Brain microvascular endothelial cell (primary cell): Measurements from ENCODE around the gene PIK3AP1.

ENCODE experiments used
- DNase-seq: peaks from one replicate; pipeline ENCODE4 v3.0.0-alpha.2; 2020
- H3K27ac ChIP-seq: fragments of 250-450 bp; sonication (Bioruptor Pico); 2 replicates; pipeline ENCODE4 v1.5.1; 2020; ENCODE audit warnings: mild to moderate bottlenecking, moderate library complexity
- H3K27me3 ChIP-seq: fragments of 250-450 bp; sonication (Bioruptor Pico); replicated peaks from 2 replicates; pipeline ENCODE4 v1.5.1; 2020; ENCODE audit warnings: mild to moderate bottlenecking
- H3K36me3 ChIP-seq: fragments of 250-450 bp; sonication (Bioruptor Pico); replicated peaks from 2 replicates; pipeline ENCODE4 v1.5.1; 2020; ENCODE audit warnings: mild to moderate bottlenecking
- H3K4me3 ChIP-seq: 2 replicates; pipeline ENCODE4 v1.5.1; 2011; ENCODE audit warnings: low read depth, mild to moderate bottlenecking, control low read depth, low read length, moderate library complexity
- in situ Hi-C: cut with HindIII; loops from 2 replicates; pipeline ENCODE4 v1.10.0; 2017; ENCODE audit warnings: low sequenced_read_pairs, low pct_ligation_motif_present
- TF ChIP-seq, protein P1 (sequence below): IDR thresholded peaks from 2 replicates; pipeline ENCODE4 v1.5.1; 2011; ENCODE audit warnings: low read depth, mild to moderate bottlenecking, moderate library complexity, low read length, control low read depth, inconsistent platforms; ENCODE audit errors: missing control alignments

The PIK3AP1 gene

GRCh38 chr10:96600337-96600736 is 120.0 kb downstream of the PIK3AP1 start:
- H3K36me3 ChIP-seq, result no peaks in the 10 kb centered on the region
- no peak overlapping the region for H3K4me3 ChIP-seq
- H3K27me3 ChIP-seq, result no peaks in the 10 kb centered on the region
- H3K27ac ChIP-seq, result no peak overlapping the region
- in situ Hi-C loops, result no loop called here
- TF ChIP-seq, protein P1, sequence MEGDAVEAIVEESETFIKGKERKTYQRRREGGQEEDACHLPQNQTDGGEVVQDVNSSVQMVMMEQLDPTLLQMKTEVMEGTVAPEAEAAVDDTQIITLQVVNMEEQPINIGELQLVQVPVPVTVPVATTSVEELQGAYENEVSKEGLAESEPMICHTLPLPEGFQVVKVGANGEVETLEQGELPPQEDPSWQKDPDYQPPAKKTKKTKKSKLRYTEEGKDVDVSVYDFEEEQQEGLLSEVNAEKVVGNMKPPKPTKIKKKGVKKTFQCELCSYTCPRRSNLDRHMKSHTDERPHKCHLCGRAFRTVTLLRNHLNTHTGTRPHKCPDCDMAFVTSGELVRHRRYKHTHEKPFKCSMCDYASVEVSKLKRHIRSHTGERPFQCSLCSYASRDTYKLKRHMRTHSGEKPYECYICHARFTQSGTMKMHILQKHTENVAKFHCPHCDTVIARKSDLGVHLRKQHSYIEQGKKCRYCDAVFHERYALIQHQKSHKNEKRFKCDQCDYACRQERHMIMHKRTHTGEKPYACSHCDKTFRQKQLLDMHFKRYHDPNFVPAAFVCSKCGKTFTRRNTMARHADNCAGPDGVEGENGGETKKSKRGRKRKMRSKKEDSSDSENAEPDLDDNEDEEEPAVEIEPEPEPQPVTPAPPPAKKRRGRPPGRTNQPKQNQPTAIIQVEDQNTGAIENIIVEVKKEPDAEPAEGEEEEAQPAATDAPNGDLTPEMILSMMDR, result no peak
- no peak for DNase-seq

DNA sequence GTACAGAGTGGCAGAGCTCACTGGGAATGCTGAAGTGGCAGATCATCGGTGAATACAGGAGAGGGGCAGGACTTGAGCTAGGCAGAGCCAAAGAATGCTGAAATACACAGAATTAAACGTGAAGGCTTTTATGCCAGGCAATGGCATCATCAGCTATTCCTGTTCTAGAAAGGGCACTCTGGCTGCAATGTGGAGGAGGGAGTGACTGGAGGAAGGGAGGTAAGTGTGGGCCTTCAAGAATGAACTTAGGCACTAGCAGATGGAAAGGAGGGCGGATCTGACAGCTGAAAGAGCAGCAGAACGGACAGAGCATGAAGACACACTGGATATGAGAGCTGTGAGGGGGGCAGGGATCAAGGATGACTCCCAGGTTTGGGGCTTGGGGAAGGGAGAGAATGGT is 121.5 kb downstream of the PIK3AP1 start:
- Histone ChIP-seq H3K27ac (no peak overlapping the region), H3K4me3 (no peak overlapping the region), H3K36me3 (no peaks in the 10 kb centered on the region), H3K27me3 (no peaks in the 10 kb centered on the region)
- in situ Hi-C loops, result no loop called here
- TF ChIP-seq, protein P1, result no peak
- no peak for DNase-seq

GRCh38 chr10:96596422-96597407 is 123.6 kb downstream of the PIK3AP1 start:
- Histone ChIP-seq H3K36me3 (no peaks in the 10 kb centered on the region), H3K27me3 (no peaks in the 10 kb centered on the region), H3K4me3 (no peak overlapping the region), H3K27ac (no peak overlapping the region)
- in situ Hi-C loops, result no loop called here
- no peak for DNase-seq
- TF ChIP-seq, protein P1, result no peak

- no peak overlapping the region for H3K4me3 ChIP-seq
- no peaks in the 10 kb centered on the region for H3K36me3 ChIP-seq
- no peak for DNase-seq
- TF ChIP-seq, protein P1, result no peak
- H3K27ac ChIP-seq, result no peak overlapping the region
- in situ Hi-C loops, result no loop called here
- H3K27me3 ChIP-seq, result no peaks in the 10 kb centered on the region
These were observed 124.6 kb downstream of the PIK3AP1 start for GRCh38 chr10:96595741-96596140.

DNA sequence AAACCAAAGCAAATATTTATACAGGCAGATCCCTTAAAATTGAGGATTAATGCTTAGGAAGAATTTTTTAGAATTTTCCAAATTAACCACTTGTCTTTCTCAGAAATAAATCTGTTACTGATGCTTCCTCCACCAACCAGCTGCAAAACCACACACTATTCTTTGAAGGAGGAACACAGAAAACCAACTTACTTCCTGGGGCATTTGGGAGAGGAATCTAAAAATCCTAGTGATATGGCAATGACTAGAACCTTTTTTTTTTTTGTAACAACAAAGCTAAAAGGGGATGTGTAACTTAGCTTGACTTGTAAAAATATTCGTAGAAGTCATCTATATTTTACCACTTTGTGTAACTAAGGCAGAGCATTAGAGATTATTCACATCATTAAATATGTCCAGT is 128.4 kb downstream of the PIK3AP1 start:
- H3K36me3 ChIP-seq, result no peaks in the 10 kb centered on the region
- TF ChIP-seq, protein P1, result no peak
- no peak overlapping the region for H3K27ac ChIP-seq
- H3K27me3 ChIP-seq, result no peaks in the 10 kb centered on the region
- H3K4me3 ChIP-seq, result no peak overlapping the region
- in situ Hi-C loops, result no loop called here
- DNase-seq, result no peak
